ENCODE measurements around the gene SUMO1.

Gene SUMO1

GRCh38 chr2:202196727-202197126 lies 41.7 kb downstream of the SUMO1 start:
- no peak for DNase-seq

- no peak for DNase-seq
Measured at GRCh38 chr2:202194418-202194817, 44.0 kb downstream of the SUMO1 start.

- no peak for DNase-seq
Measured at GRCh38 chr2:202193881-202194353, 44.5 kb downstream of the SUMO1 start.

- DNase-seq, result no peak
Measured at GRCh38 chr2:202193305-202193704, 45.1 kb downstream of the SUMO1 start.

- DNase-seq, result no peak
Measured at GRCh38 chr2:202187570-202187969, 50.8 kb downstream of the SUMO1 start.

GRCh38 chr2:202186641-202187202 lies 51.7 kb downstream of the SUMO1 start:
- DNase-seq, result no peak

- DNase-seq, result no peak
Measured at GRCh38 chr2:202185156-202185555, 53.2 kb downstream of the SUMO1 start.

- no peak for DNase-seq
Measured at GRCh38 chr2:202184557-202184956, 53.8 kb downstream of the SUMO1 start.

GRCh38 chr2:202178346-202178958 lies 59.9 kb downstream of the SUMO1 start:
- DNase-seq, result peak; percentile 63

GRCh38 chr2:202172439-202173211 lies 65.8 kb downstream of the SUMO1 start:
- no peak for DNase-seq

- DNase-seq, result no peak
Measured at GRCh38 chr2:202171241-202171825, 67.1 kb downstream of the SUMO1 start.

- no peak for DNase-seq
Measured at GRCh38 chr2:202169832-202170424, 68.5 kb downstream of the SUMO1 start.

- no peak for DNase-seq
Measured at GRCh38 chr2:202169131-202169530, 69.3 kb downstream of the SUMO1 start.

- DNase-seq, result no peak
Measured at GRCh38 chr2:202165945-202166344, 72.5 kb downstream of the SUMO1 start.

GRCh38 chr2:202165208-202165607 lies 73.2 kb downstream of the SUMO1 start:
- DNase-seq, result no peak

- no peak for DNase-seq
Measured at GRCh38 chr2:202164411-202164810, 74.0 kb downstream of the SUMO1 start.

- no peak for DNase-seq
Measured at GRCh38 chr2:202161151-202161835, 77.1 kb downstream of the SUMO1 start.

- DNase-seq, result no peak
Measured at GRCh38 chr2:202158796-202159195, 79.6 kb downstream of the SUMO1 start.

GRCh38 chr2:202157211-202157990 lies 81.0 kb downstream of the SUMO1 start:
- no peak for DNase-seq

Data from midbrain (tissue), 1 donor.